Activated naive CD4-positive, alpha-beta T cell treated with anti-CD3 and anti-CD28 coated beads for 36 hours (primary cell): ENCODE data around the gene CREBRF. TPM values are rescaled to one million over a fixed set of nuclear protein-coding genes. Genes with fewer than 3 reads are reported as not detected.
"Not testable (repeated sequence)": the region's sequence is repeated elsewhere in the genome, so short reads cannot be mapped to it uniquely, and the experiment has no call there.

Source experiments
- CTCF ChIA-PET: fragments of 350-600 bp; sonication (Branson Sonifier 250); formaldehyde crosslinking; loops from one replicate; lab custom pipeline; 2021; ENCODE audit warnings: antibody characterized with exemption; lab: Charles Lee
- DNase-seq: peaks from one replicate; pipeline ENCODE4 v3.0.0-alpha.2; 2020
- H3K27ac Mint-ChIP-seq: one replicate; pipeline ENCODE4 v1.8.0; 2021; ENCODE audit warnings: mild to moderate bottlenecking, mixed read lengths
- H3K27me3 Mint-ChIP-seq: one replicate; pipeline ENCODE4 v1.8.0; 2021; ENCODE audit warnings: low read depth, mixed read lengths
- H3K36me3 Mint-ChIP-seq: one replicate; pipeline ENCODE4 v1.8.0; 2021; ENCODE audit warnings: low read depth, mixed read lengths
- H3K4me1 Mint-ChIP-seq: one replicate; pipeline ENCODE4 v1.8.0; 2021; ENCODE audit warnings: low read depth, mixed read lengths
- H3K4me3 Mint-ChIP-seq: one replicate; pipeline ENCODE4 v1.8.0; 2021; ENCODE audit warnings: mild to moderate bottlenecking, moderate library complexity, mixed read lengths
- H3K9me3 Mint-ChIP-seq: one replicate; pipeline ENCODE4 v1.8.0; 2021; ENCODE audit warnings: mixed read lengths
- intact Hi-C: fragments of 100-400 bp; cut with micrococcal nuclease; formaldehyde crosslinking; loops from one replicate; pipeline ENCODE4 v1.15.1; 2023
- total RNA-seq, 2 experiments: library from RNA; stranded (reverse); gene quantifications; one replicate each; pipeline ENCODE4 v1.2.3, GENCODE V29; 2021

The CREBRF gene
- total RNA-seq, 2 experiments from 2014 or later, result 17.0 to 18.3 TPM

DNA sequence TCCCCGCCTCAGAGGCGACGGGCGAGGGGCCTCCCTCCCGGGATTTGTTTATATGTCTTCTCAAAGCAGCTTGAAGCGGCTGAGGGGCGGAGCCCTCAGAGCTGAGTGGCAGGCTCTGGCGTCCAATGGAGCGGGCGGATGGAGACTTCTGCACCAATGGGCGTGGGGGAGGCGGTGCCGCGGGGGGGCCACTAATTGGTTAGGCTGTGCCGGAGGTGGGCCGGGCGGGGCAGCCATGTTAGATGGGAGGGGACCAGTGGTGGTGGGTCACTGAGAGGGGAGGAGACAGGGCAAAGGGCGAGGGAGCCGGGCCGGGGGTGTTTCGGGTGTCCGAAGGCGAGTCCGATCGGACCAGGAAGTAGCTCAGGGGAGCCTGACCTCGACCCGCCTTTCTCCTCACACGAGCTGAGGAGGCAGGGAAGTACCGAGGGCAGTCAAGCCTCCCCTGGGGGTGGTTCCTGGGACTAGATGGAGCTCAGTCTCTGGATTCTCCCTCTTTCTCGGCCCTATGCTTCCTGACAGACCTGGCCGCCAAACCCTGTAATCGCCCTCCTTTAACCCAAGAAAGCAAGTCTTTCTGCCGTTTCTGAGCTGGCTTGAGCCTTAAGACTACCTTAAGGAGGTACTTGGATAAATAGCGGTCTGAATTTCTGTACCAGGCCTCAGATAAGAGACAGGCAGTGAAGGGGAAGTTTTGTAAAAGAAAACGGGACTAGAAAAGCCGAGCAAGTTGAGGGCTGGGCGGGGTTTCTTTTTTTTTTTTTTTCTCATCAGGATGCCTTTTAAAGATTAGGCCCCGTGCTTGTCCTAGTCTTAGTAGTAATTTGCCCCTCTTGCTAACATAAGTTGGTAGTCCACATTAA lies 1.1 kb downstream of the CREBRF start:
- DNase-seq, result peak; percentile 100
- Mint-ChIP-seq H3K4me3 (peak overlapping the region; percentile 91), H3K36me3 (no peaks in the 10 kb centered on the region), H3K27me3 (no peaks in the 10 kb centered on the region), H3K27ac (peak overlapping the region; percentile 97), H3K9me3 (no peaks in the 10 kb centered on the region), H3K4me1 (peaks cover 51% of the 10 kb centered on the region)
- CTCF ChIA-PET, result interaction anchor here (0.7 to 2.3 kb wide), 10 partner anchors 8 to 139 kb away, joined by 3 to 20 read pairs (median 3); partner anchors contain the start of gene ATP6V0E1
- intact Hi-C loops, result loop anchor here (1.0 to 5.0 kb wide), 11 partner anchors 8 to 882 kb away; partner anchors contain the start of genes BOD1, CPEB4, ERGIC1 and STC2

- CTCF ChIA-PET, result interaction anchor here (0.6 to 1.5 kb wide), 3 partner anchors 107 to 348 kb away, joined by 3 to 6 read pairs (median 4); no protein-coding TSS in a partner anchor
- no peak for DNase-seq
- H3K27ac Mint-ChIP-seq, result peak overlapping the region; percentile 63
- intact Hi-C loops, result no loop called here
- H3K36me3 Mint-ChIP-seq, result peaks cover 1% of the 10 kb centered on the region
- H3K9me3 Mint-ChIP-seq, result no peaks in the 10 kb centered on the region
- H3K4me3 Mint-ChIP-seq, result no peak overlapping the region
- H3K4me1 Mint-ChIP-seq, result peaks cover 64% of the 10 kb centered on the region
- H3K27me3 Mint-ChIP-seq, result no peaks in the 10 kb centered on the region
Observed at GRCh38 chr5:173062141-173062540, 6.0 kb downstream of the CREBRF start.

DNA sequence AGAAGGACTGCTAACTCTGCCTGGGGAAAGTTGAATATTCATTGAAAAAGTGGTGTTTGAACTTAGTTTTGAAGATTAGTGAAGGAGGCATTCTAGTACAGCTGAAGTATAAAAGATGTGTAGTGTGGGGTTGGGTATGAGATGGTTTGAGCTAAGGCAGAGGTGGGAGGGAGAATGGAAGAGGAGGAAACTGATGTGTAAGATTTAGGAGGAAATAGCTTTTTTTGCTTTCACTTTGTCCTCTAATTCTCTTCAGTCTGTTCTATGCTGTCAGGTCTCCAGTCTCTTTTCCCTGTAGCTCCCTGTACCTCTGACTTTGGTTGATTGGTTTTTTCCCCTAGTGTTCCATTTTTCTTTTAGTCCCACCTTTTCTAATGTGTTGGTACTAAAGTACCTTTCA lies 9.0 kb downstream of the CREBRF start:
- H3K27me3 Mint-ChIP-seq, result no peaks in the 10 kb centered on the region
- H3K27ac Mint-ChIP-seq, result peak overlapping the region; percentile 85
- CTCF ChIA-PET, result no interaction called here
- H3K36me3 Mint-ChIP-seq, result peaks cover 1% of the 10 kb centered on the region
- intact Hi-C loops, result loop anchor here (1.0 to 2.0 kb wide), 4 partner anchors 8 to 80 kb away; partner anchors contain the start of gene BNIP1
- peaks cover 83% of the 10 kb centered on the region for H3K4me1 Mint-ChIP-seq
- no peak for DNase-seq
- H3K4me3 Mint-ChIP-seq, result peak overlapping the region; percentile 66
- no peaks in the 10 kb centered on the region for H3K9me3 Mint-ChIP-seq

DNA sequence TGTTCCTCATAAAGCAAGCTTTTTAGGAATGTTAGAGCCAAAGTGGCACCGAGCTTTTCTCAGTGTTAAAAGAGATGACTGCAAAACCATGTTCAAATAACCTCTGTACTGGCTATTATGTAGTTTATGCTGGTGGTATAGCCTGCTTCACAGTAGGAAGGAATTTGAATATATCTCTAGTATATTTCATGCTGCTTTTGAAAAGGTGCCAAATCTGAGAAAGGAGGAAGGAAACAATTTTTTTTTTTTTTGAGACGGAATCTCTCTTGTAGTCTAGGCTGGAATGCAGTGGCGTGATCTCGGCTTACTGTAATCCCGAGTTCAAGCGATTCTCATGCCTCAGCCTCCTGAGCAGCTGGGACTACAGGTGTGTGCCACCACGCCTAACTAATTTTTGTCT lies 13.5 kb downstream of the CREBRF start:
- CTCF ChIA-PET, result interaction anchor here (0.8 kb wide), 1 partner anchor 21 kb away, joined by 3 read pairs; no protein-coding TSS in a partner anchor
- DNase-seq, result no peak
- intact Hi-C loops, result no loop called here
- no peaks in the 10 kb centered on the region for H3K36me3 Mint-ChIP-seq
- H3K9me3 Mint-ChIP-seq, result no peaks in the 10 kb centered on the region
- peak overlapping the region; percentile 62 for H3K4me3 Mint-ChIP-seq
- H3K27me3 Mint-ChIP-seq, result no peaks in the 10 kb centered on the region
- peaks cover 70% of the 10 kb centered on the region for H3K4me1 Mint-ChIP-seq
- H3K27ac Mint-ChIP-seq, result peak overlapping the region; percentile 40

DNA sequence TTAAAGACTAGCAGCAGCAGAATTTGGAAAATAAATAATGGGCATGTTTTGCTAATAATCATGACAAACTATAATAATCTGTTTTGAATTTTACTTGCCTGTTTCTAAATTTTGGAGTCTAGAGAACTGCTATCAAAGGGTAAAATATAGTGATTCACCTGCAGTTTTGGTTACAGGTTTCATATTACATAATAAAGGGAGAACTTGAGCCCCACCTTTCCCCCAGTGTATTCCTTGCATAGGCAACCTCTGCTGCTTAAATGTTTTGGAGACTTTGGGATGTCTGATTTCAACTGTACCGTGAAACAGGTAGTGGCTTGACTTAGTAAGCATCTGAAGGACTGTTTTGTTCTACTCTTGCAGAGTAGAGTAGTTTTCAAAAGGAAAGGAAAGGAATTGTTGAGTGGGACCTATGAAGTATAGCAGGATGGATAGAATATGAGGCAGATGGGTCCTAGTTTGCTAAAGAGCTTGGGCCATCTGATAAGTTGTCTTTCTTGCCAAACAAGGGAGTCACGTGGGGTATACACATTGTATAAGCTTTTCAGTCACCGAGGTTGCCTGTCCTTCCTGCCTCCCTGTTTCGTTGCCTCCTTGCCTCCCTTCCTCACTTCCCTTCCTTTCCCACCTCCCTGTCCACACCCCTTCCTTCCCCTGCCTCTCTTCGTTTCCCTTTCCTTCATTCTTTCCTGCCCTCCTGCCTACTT lies 19.1 kb downstream of the CREBRF start:
- Mint-ChIP-seq H3K27me3 (no peaks in the 10 kb centered on the region), H3K4me1 (peaks cover 56% of the 10 kb centered on the region), H3K36me3 (peaks cover 3% of the 10 kb centered on the region), H3K27ac (no peak overlapping the region), H3K9me3 (no peaks in the 10 kb centered on the region), H3K4me3 (no peak overlapping the region)
- no peak for DNase-seq
- CTCF ChIA-PET, result no interaction called here
- intact Hi-C loops, result no loop called here

- Mint-ChIP-seq H3K27ac (no peak overlapping the region), H3K36me3 (peaks cover 4% of the 10 kb centered on the region), H3K27me3 (no peaks in the 10 kb centered on the region), H3K4me1 (peaks cover 58% of the 10 kb centered on the region), H3K9me3 (no peaks in the 10 kb centered on the region), H3K4me3 (no peak overlapping the region)
- CTCF ChIA-PET, result no interaction called here
- no peak for DNase-seq
- intact Hi-C loops, result no loop called here
Observed at GRCh38 chr5:173075970-173076369, 19.8 kb downstream of the CREBRF start.

DNA sequence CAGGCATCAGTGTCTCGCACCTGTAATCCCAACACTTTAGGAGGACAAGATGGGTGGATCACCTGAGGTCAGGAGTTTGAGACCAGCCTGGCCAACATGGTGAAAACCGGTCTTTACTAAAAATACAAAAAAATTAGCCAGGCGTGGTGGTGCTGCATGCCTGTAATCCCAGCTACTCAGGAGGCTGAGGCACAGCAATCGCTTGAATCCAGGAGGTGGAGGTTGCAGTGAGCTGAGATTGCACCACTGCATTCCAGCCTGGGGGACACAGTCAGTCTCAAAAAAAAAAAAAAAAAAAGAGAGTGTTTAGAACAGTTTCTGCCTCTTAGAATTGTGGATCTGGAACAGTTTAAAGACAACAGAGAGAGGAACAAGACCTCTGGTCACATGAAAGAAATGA lies 20.3 kb downstream of the CREBRF start:
- H3K27ac Mint-ChIP-seq, CTCF ChIA-PET: not testable (repeated sequence)

DNA sequence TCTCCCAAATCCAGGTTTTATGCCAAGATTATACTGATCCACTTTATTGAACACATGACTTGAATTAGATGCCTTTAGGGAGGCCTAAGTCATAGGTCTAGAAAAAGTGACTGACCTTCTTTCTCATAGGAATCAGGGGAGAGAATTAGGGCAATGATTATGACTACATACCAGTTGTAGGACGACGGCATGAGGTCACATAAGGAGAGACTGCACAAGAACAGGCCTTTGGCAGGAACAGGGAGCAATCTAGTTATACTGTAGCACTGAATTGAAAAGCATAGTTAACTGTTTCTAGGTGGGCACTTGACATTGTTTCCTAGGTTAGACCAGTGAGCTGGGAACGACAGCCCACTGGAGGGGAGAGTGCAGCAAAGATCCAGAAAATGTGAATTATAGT lies 22.7 kb downstream of the CREBRF start:
- H3K4me1 Mint-ChIP-seq, result peaks cover 50% of the 10 kb centered on the region
- no peak for DNase-seq
- H3K36me3 Mint-ChIP-seq, result peaks cover 7% of the 10 kb centered on the region
- no peak overlapping the region for H3K27ac Mint-ChIP-seq
- H3K9me3 Mint-ChIP-seq, result no peaks in the 10 kb centered on the region
- H3K27me3 Mint-ChIP-seq, result no peaks in the 10 kb centered on the region
- intact Hi-C loops, result no loop called here
- CTCF ChIA-PET, result no interaction called here
- no peak overlapping the region for H3K4me3 Mint-ChIP-seq

More for the DNA sequence above, 20.3 kb downstream of the CREBRF start:
- DNase-seq, H3K36me3 Mint-ChIP-seq, intact Hi-C loops, H3K9me3 Mint-ChIP-seq, H3K27me3 Mint-ChIP-seq, H3K4me3 Mint-ChIP-seq: not testable (repeated sequence)
- peaks cover 61% of the 10 kb centered on the region for H3K4me1 Mint-ChIP-seq

- Mint-ChIP-seq H3K27ac (no peak overlapping the region), H3K27me3 (no peaks in the 10 kb centered on the region), H3K36me3 (peaks cover 14% of the 10 kb centered on the region), H3K4me1 (peaks cover 32% of the 10 kb centered on the region), H3K9me3 (no peaks in the 10 kb centered on the region), H3K4me3 (no peak overlapping the region)
- no peak for DNase-seq
- CTCF ChIA-PET, result no interaction called here
- intact Hi-C loops, result no loop called here
Observed at GRCh38 chr5:173089581-173089980, 33.4 kb downstream of the CREBRF start.

DNA sequence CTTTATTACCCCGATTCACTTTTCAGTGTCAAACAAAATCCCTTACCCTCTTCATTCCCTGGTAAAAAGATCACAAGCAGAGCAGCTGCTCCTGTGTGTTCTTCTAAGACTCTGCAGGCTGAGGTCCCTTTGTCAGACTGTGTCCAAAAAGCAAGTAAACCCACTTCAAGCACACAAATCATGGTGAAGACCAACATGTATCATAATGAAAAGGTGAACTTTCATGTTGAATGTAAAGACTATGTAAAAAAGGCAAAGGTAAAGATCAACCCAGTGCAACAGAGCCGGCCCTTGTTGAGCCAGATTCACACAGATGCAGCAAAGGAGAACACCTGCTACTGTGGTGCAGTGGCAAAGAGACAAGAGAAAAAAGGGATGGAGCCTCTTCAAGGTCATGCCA lies 34.5 kb downstream of the CREBRF start:
- H3K9me3 Mint-ChIP-seq, result no peaks in the 10 kb centered on the region
- CTCF ChIA-PET, result interaction anchor here (0.7 kb wide), 1 partner anchor 21 kb away, joined by 3 read pairs; no protein-coding TSS in a partner anchor
- intact Hi-C loops, result no loop called here
- peaks cover 14% of the 10 kb centered on the region for H3K36me3 Mint-ChIP-seq
- no peak overlapping the region for H3K27ac Mint-ChIP-seq
- no peak overlapping the region for H3K4me3 Mint-ChIP-seq
- H3K4me1 Mint-ChIP-seq, result peaks cover 33% of the 10 kb centered on the region
- no peaks in the 10 kb centered on the region for H3K27me3 Mint-ChIP-seq
- DNase-seq, result no peak

DNA sequence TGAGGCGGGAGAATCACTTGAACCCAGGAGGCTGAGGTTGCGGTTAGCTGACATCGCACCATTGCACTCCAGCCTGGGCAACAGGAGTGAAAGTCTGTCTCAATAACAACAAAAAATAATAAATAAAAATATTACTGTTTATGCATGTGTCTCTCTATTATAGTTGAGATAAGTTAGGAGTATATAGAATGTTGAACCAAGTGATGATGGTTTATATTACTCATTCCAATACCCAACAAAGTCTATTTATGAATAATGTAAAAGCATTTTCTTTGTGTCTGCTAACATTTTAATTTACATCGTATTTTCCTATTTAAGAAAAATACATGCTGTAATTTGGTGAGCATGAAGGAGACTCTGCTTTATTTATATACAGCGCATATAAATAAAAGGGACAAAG lies 35.8 kb downstream of the CREBRF start:
- Mint-ChIP-seq H3K27ac (no peak overlapping the region), H3K4me3 (no peak overlapping the region), H3K36me3 (peaks cover 8% of the 10 kb centered on the region), H3K4me1 (peaks cover 36% of the 10 kb centered on the region), H3K9me3 (no peaks in the 10 kb centered on the region), H3K27me3 (no peaks in the 10 kb centered on the region)
- DNase-seq, result no peak
- intact Hi-C loops, result loop anchor here (2.0 kb wide), 1 partner anchor 27 kb away; no protein-coding TSS in a partner anchor
- CTCF ChIA-PET, result no interaction called here

- no peak for DNase-seq
- H3K27ac Mint-ChIP-seq, result no peak overlapping the region
- no peak overlapping the region for H3K4me3 Mint-ChIP-seq
- peaks cover 8% of the 10 kb centered on the region for H3K36me3 Mint-ChIP-seq
- no peaks in the 10 kb centered on the region for H3K27me3 Mint-ChIP-seq
- H3K4me1 Mint-ChIP-seq, result peaks cover 51% of the 10 kb centered on the region
- H3K9me3 Mint-ChIP-seq, result no peaks in the 10 kb centered on the region
- intact Hi-C loops, result loop anchor here (2.0 kb wide), 1 partner anchor 29 kb away; no protein-coding TSS in a partner anchor
- CTCF ChIA-PET, result no interaction called here
Observed at GRCh38 chr5:173093606-173094005, 37.5 kb downstream of the CREBRF start.
